ENCODE measurements around the gene MYRIP. TPM values are rescaled to one million over a fixed set of nuclear protein-coding genes. Genes with fewer than 3 reads are reported as not detected.

The MYRIP gene
- total RNA-seq, 2 donors from 2014 or later: 4.8 to 9.3 TPM

DNA sequence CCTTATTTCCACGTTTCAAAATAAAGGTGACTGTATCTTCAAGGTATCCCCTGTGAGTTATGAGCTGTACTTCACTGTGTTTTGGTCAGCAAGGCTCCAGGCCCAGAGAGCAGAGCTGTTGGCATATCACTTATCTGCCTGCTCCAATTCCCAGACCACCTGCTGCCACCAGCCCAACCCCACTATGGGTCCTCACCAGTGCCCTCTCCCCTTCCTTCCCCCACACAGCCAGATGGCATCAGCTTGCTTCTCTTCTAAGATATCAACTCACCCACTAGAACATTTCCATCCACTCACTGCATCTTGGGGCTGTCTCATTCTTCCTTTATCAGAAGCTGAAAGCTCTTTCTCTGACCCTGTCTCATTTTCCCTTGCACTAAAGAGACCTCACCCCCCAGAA is 363.2 kb downstream of the MYRIP start:
- H3K27me3 ChIP-seq (replicated peaks; ENCODE audit: insufficient read depth): no peaks in the 10 kb centered on the region
- 72% methylated on average over 1 of the region's 1 CpG for WGBS
- no peaks in the 10 kb centered on the region for H3K4me1 ChIP-seq (replicated peaks)
- H3K36me3 ChIP-seq: no peaks in the 10 kb centered on the region
- H3K27ac ChIP-seq: no peak overlapping the region
- TF ChIP-seq, protein P1, sequence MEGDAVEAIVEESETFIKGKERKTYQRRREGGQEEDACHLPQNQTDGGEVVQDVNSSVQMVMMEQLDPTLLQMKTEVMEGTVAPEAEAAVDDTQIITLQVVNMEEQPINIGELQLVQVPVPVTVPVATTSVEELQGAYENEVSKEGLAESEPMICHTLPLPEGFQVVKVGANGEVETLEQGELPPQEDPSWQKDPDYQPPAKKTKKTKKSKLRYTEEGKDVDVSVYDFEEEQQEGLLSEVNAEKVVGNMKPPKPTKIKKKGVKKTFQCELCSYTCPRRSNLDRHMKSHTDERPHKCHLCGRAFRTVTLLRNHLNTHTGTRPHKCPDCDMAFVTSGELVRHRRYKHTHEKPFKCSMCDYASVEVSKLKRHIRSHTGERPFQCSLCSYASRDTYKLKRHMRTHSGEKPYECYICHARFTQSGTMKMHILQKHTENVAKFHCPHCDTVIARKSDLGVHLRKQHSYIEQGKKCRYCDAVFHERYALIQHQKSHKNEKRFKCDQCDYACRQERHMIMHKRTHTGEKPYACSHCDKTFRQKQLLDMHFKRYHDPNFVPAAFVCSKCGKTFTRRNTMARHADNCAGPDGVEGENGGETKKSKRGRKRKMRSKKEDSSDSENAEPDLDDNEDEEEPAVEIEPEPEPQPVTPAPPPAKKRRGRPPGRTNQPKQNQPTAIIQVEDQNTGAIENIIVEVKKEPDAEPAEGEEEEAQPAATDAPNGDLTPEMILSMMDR (IDR thresholded peaks at IDR 0.05): no peak
- TF ChIP-seq POLR2A (IDR thresholded peaks at IDR 0.05): no peak
- TF ChIP-seq POLR2AphosphoS5 (IDR thresholded peaks at IDR 0.05): no peak
- H3K4me3 ChIP-seq: no peak overlapping the region
- H3K9me3 ChIP-seq: no peaks in the 10 kb centered on the region
- DNase-seq (ENCODE audit: low spot score): no peak
- intact Hi-C loops (cut with DNase I): loop anchor here (10.0 kb wide), 2 partner anchors 358 to 728 kb away; no protein-coding TSS in a partner anchor

DNA sequence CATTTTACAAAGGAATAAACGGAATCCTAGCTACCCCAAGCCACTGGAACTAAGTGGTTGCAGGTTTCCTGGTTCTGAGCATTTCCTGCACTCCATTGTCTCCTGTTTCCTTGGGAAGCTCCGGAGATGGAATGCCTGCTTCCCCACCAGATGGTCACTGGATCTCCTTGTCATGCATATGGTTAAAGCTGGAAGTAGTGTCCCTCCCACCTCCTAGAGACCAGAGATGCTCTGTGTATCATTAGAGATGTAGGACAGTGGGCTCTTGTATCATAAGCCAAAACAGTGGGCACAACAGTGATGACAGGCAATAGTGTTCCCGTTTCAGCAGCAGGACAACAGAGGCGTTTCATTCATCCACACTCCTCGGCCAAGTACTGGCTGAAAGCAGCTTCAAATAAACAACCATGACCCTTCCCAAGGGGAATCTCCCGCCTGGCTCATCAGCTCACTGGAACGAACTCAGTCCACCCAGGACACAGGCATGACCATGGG is 363.9 kb downstream of the MYRIP start:
- intact Hi-C loops (cut with DNase I): loop anchor here (10.0 kb wide), 2 partner anchors 358 to 728 kb away; no protein-coding TSS in a partner anchor
- TF ChIP-seq, protein P1 (IDR thresholded peaks at IDR 0.05): no peak
- TF ChIP-seq POLR2A (IDR thresholded peaks at IDR 0.05) (no peak), POLR2AphosphoS5 (IDR thresholded peaks at IDR 0.05) (no peak)
- H3K4me3 ChIP-seq: no peak overlapping the region
- H3K27ac ChIP-seq: no peak overlapping the region
- no peaks in the 10 kb centered on the region for H3K27me3 ChIP-seq (replicated peaks; ENCODE audit: insufficient read depth)
- 58% methylated on average over 7 of the region's 7 CpGs for WGBS
- H3K9me3 ChIP-seq: no peaks in the 10 kb centered on the region
- H3K36me3 ChIP-seq: no peaks in the 10 kb centered on the region
- no peaks in the 10 kb centered on the region for H3K4me1 ChIP-seq (replicated peaks)
- no peak for DNase-seq (ENCODE audit: low spot score)

DNA sequence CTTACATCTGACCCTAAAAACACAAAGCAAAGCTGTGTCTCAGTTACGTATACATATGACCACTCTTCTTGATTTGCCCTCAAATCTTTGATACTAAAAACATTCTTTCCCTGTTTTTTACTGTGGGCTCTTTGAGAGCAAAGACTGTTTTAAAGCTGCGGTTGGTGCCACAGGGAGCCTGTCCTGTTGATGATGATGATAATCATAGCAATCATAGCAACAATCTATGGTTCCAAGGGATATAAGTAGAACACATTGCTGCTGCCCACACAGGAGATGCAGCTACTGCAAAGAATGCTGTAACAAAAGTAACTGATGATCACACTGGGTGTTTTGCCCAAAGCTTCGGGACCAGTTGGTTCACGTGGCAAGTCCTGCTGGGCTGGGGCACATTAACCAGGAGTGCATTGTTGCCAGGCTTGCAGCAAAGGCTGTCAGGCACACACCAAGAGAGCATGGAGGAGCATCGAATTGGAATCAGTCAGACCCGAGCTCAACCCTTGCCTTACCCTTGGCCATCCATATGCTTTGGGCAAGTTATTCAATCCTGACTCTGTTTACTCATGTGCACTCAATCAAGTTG is 368.7 kb downstream of the MYRIP start:
- no peak for DNase-seq (ENCODE audit: low spot score)
- H3K27me3 ChIP-seq (replicated peaks; ENCODE audit: insufficient read depth): no peaks in the 10 kb centered on the region
- H3K9me3 ChIP-seq: no peaks in the 10 kb centered on the region
- no peaks in the 10 kb centered on the region for H3K36me3 ChIP-seq
- H3K4me1 ChIP-seq (replicated peaks): no peaks in the 10 kb centered on the region
- intact Hi-C loops (cut with DNase I): loop anchor here (5.0 to 10.0 kb wide), 3 partner anchors 363 to 733 kb away; no protein-coding TSS in a partner anchor
- TF ChIP-seq POLR2A (IDR thresholded peaks at IDR 0.05) (no peak), POLR2AphosphoS5 (IDR thresholded peaks at IDR 0.05) (no peak)
- TF ChIP-seq, protein P1 (IDR thresholded peaks at IDR 0.05): no peak
- WGBS: 89% methylated on average over 6 of the region's 6 CpGs
- H3K27ac ChIP-seq: no peak overlapping the region
- H3K4me3 ChIP-seq: no peak overlapping the region

DNA sequence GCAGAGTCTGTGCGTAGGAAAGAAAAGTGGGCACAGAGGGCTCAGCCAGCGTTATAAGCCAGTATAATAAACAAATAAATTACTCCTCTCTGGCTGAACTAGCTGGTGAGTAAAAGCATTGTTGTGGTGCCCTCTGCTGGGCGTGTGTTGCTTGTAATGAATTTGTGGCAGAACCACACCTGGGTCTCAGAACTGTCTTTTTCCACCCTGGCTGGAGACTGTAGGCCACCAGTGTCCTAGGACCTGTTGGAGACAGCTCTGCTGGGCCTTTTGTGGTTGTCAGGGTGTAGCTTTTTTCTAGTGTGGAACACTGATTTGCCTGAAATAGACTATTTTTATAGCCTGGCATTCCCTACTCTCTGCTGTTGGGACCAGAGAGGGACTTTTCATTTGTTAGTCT is 369.6 kb downstream of the MYRIP start:
- H3K4me3 ChIP-seq: no peak overlapping the region
- intact Hi-C loops (cut with DNase I): loop anchor here (5.0 to 10.0 kb wide), 3 partner anchors 364 to 734 kb away; no protein-coding TSS in a partner anchor
- H3K36me3 ChIP-seq: no peaks in the 10 kb centered on the region
- H3K9me3 ChIP-seq: no peaks in the 10 kb centered on the region
- H3K4me1 ChIP-seq (replicated peaks): no peaks in the 10 kb centered on the region
- no peak overlapping the region for H3K27ac ChIP-seq
- TF ChIP-seq, protein P1 (IDR thresholded peaks at IDR 0.05): peak; percentile 48 to 71 (median 70)
- peak; percentile 43 for TF ChIP-seq POLR2AphosphoS5 (IDR thresholded peaks at IDR 0.05)
- no peak for TF ChIP-seq POLR2A (IDR thresholded peaks at IDR 0.05)
- 4% methylated on average over 3 of the region's 3 CpGs for WGBS
- DNase-seq (ENCODE audit: low spot score): peak; percentile 74
- H3K27me3 ChIP-seq (replicated peaks; ENCODE audit: insufficient read depth): no peaks in the 10 kb centered on the region

DNA sequence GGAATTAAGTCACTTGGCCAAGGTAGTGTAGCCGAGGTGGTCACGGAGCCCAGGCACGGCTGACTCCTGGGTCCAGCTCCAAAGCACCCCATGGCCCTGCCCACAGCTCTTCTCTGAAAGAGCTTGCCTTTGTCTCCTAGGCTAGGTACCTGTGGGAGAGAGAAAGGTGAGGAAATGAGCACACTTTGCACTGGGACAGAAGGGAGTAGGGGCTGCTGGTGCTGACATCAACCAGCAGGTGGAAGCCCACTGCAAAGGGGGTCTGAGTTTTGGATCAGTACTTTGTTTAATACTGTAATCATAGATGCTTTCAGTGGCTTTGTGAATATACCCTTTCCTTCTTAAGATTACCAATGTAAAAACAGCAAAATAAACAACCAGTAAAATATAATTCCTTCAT is 371.8 kb downstream of the MYRIP start:
- 93% methylated on average over 3 of the region's 3 CpGs for WGBS
- Histone ChIP-seq H3K4me1 (replicated peaks) (no peaks in the 10 kb centered on the region), H3K9me3 (no peaks in the 10 kb centered on the region), H3K4me3 (no peak overlapping the region), H3K36me3 (no peaks in the 10 kb centered on the region), H3K27ac (no peak overlapping the region), H3K27me3 (replicated peaks; ENCODE audit: insufficient read depth) (no peaks in the 10 kb centered on the region)
- intact Hi-C loops (cut with DNase I): no loop called here
- DNase-seq (ENCODE audit: low spot score): no peak
- TF ChIP-seq POLR2AphosphoS5 (IDR thresholded peaks at IDR 0.05): no peak
- TF ChIP-seq, protein P1 (IDR thresholded peaks at IDR 0.05): no peak
- no peak for TF ChIP-seq POLR2A (IDR thresholded peaks at IDR 0.05)
